Hepatocyte (in vitro differentiated cells): ENCODE results near the gene HHLA2.

ENCODE experiments used
- CTCF ChIP-seq: fragments of 200-600 bp; sonication (generic); IDR thresholded peaks from 2 replicates; pipeline ENCODE4 v1.5.1; 2016; ENCODE audit warnings: antibody characterized with exemption, mild to moderate bottlenecking; ENCODE audit not compliant: poor library complexity
- EZH2 ChIP-seq: fragments of 200-600 bp; sonication (generic); IDR thresholded peaks from 2 replicates; pipeline ENCODE4 v1.6.1; 2016; ENCODE audit warnings: antibody characterized with exemption, mild to moderate bottlenecking, borderline replicate concordance

- TF ChIP-seq CTCF: no peak
- TF ChIP-seq EZH2: no peak
These were observed 42.7 kb downstream of the HHLA2 start for GRCh38 chr3:108338901-108339545.
